IPS-15b (cell line): ENCODE measurements around the gene ZNF554.
"Not testable (repeated sequence)": the region's sequence is repeated elsewhere in the genome, so short reads cannot be mapped to it uniquely, and the experiment has no call there.

Source experiments
- H3K27me3 ChIP-seq: one replicate; pipeline ENCODE4 v1.6.1; 2013; ENCODE audit warnings: low read length; ENCODE audit not compliant: control insufficient read depth, insufficient read depth
- H3K36me3 ChIP-seq: one replicate; pipeline ENCODE4 v1.6.1; 2013; ENCODE audit warnings: low read length; ENCODE audit not compliant: control insufficient read depth, insufficient read depth
- H3K4me1 ChIP-seq: one replicate; pipeline ENCODE4 v1.6.1; 2013; ENCODE audit warnings: mild to moderate bottlenecking, low read length; ENCODE audit not compliant: control insufficient read depth, insufficient read depth
- H3K4me3 ChIP-seq: one replicate; pipeline ENCODE4 v1.5.1; 2013; ENCODE audit warnings: low read depth, low read length
- H3K9ac ChIP-seq: one replicate; pipeline ENCODE4 v1.6.1; 2013; ENCODE audit warnings: low read depth, mild to moderate bottlenecking, low read length
- H3K9me3 ChIP-seq: one replicate; pipeline ENCODE4 v1.6.1; 2013; ENCODE audit warnings: mild to moderate bottlenecking, low read length; ENCODE audit not compliant: control insufficient read depth, insufficient read depth

Gene ZNF554

GRCh38 chr19:2811735-2812413 lies 7.8 kb upstream of the ZNF554 start:
- H3K9me3 ChIP-seq, result no peaks in the 10 kb centered on the region
- H3K36me3 ChIP-seq, result peaks cover 69% of the 10 kb centered on the region
- no peak overlapping the region for H3K9ac ChIP-seq
- H3K4me3 ChIP-seq, result no peak overlapping the region
- H3K4me1 ChIP-seq, result no peaks in the 10 kb centered on the region
- no peaks in the 10 kb centered on the region for H3K27me3 ChIP-seq

- Histone ChIP-seq H3K9me3 (no peaks in the 10 kb centered on the region), H3K4me1 (no peaks in the 10 kb centered on the region), H3K4me3 (no peak overlapping the region), H3K9ac (no peak overlapping the region), H3K27me3 (no peaks in the 10 kb centered on the region), H3K36me3 (peaks cover 62% of the 10 kb centered on the region)
Measured at GRCh38 chr19:2812414-2813234, 7.0 kb upstream of the ZNF554 start.

GRCh38 chr19:2813235-2814160 lies 6.2 kb upstream of the ZNF554 start:
- H3K4me1 ChIP-seq, result no peaks in the 10 kb centered on the region
- no peaks in the 10 kb centered on the region for H3K27me3 ChIP-seq
- H3K36me3 ChIP-seq, result peaks cover 54% of the 10 kb centered on the region
- no peak overlapping the region for H3K9ac ChIP-seq
- no peaks in the 10 kb centered on the region for H3K9me3 ChIP-seq
- H3K4me3 ChIP-seq, result no peak overlapping the region

- no peaks in the 10 kb centered on the region for H3K9me3 ChIP-seq
- no peak overlapping the region for H3K4me3 ChIP-seq
- no peak overlapping the region for H3K9ac ChIP-seq
- H3K36me3 ChIP-seq, result peaks cover 45% of the 10 kb centered on the region
- H3K27me3 ChIP-seq, result no peaks in the 10 kb centered on the region
- no peaks in the 10 kb centered on the region for H3K4me1 ChIP-seq
Measured at GRCh38 chr19:2814426-2814825, 5.2 kb upstream of the ZNF554 start.

GRCh38 chr19:2815191-2815614 lies 4.5 kb upstream of the ZNF554 start:
- H3K4me3 ChIP-seq, result no peak overlapping the region
- no peak overlapping the region for H3K9ac ChIP-seq
- no peaks in the 10 kb centered on the region for H3K9me3 ChIP-seq
- no peaks in the 10 kb centered on the region for H3K27me3 ChIP-seq
- H3K4me1 ChIP-seq, result no peaks in the 10 kb centered on the region
- H3K36me3 ChIP-seq, result peaks cover 38% of the 10 kb centered on the region

GRCh38 chr19:2815923-2816322 lies 3.7 kb upstream of the ZNF554 start:
- Histone ChIP-seq H3K9ac (no peak overlapping the region), H3K4me3 (no peak overlapping the region), H3K4me1 (no peaks in the 10 kb centered on the region), H3K36me3 (peaks cover 30% of the 10 kb centered on the region), H3K9me3 (no peaks in the 10 kb centered on the region), H3K27me3 (no peaks in the 10 kb centered on the region)

GRCh38 chr19:2816641-2817040 lies 3.0 kb upstream of the ZNF554 start:
- no peaks in the 10 kb centered on the region for H3K4me1 ChIP-seq
- H3K9me3 ChIP-seq, result no peaks in the 10 kb centered on the region
- H3K36me3 ChIP-seq, result peaks cover 24% of the 10 kb centered on the region
- no peak overlapping the region for H3K9ac ChIP-seq
- H3K27me3 ChIP-seq, result no peaks in the 10 kb centered on the region
- H3K4me3 ChIP-seq, result no peak overlapping the region

- not testable (repeated sequence) for H3K27me3 ChIP-seq, H3K9ac ChIP-seq, H3K4me3 ChIP-seq, H3K9me3 ChIP-seq, H3K4me1 ChIP-seq
- H3K36me3 ChIP-seq, result peaks cover 18% of the 10 kb centered on the region
Measured at GRCh38 chr19:2817237-2817829, 2.3 kb upstream of the ZNF554 start.

GRCh38 chr19:2820112-2820702 lies 539 bp downstream of the ZNF554 start:
- no peaks in the 10 kb centered on the region for H3K4me1 ChIP-seq
- no peaks in the 10 kb centered on the region for H3K9me3 ChIP-seq
- peak overlapping the region; percentile 47 for H3K9ac ChIP-seq
- H3K27me3 ChIP-seq, result no peaks in the 10 kb centered on the region
- peaks cover 2% of the 10 kb centered on the region for H3K36me3 ChIP-seq
- H3K4me3 ChIP-seq, result peak overlapping the region; percentile 89

- Histone ChIP-seq H3K4me1 (no peaks in the 10 kb centered on the region), H3K36me3 (peaks cover 4% of the 10 kb centered on the region), H3K9me3 (peaks cover 5% of the 10 kb centered on the region), H3K4me3 (no peak overlapping the region), H3K27me3 (no peaks in the 10 kb centered on the region), H3K9ac (no peak overlapping the region)
Measured at GRCh38 chr19:2822846-2823245, 3.2 kb downstream of the ZNF554 start.

- Histone ChIP-seq H3K9ac (no peak overlapping the region), H3K4me1 (no peaks in the 10 kb centered on the region), H3K36me3 (peaks cover 4% of the 10 kb centered on the region), H3K4me3 (no peak overlapping the region), H3K27me3 (no peaks in the 10 kb centered on the region), H3K9me3 (peaks cover 5% of the 10 kb centered on the region)
Measured at GRCh38 chr19:2823646-2824045, 4.0 kb downstream of the ZNF554 start.
